Ascending aorta (tissue), 2 donors: Measurements from ENCODE around the gene HES6. TPM values are rescaled to one million over a fixed set of nuclear protein-coding genes. Genes with fewer than 3 reads are reported as not detected.
A peak's percentile ranks its signal among the peaks of the same experiment; 100 is the strongest.

Experiments
- DNase-seq, 2 donors: peaks; one replicate each; pipeline ENCODE4 v3.0.0-alpha.2; 2019; ENCODE audit warnings: low spot score in 2 of 2
- H3K27ac ChIP-seq, 2 donors: fragments of 200-600 bp; sonication (generic); one replicate each; pipeline ENCODE4 v1.5.1; 2016 to 2017; ENCODE audit warnings: mild to moderate bottlenecking in 1 of 2
- H3K27me3 ChIP-seq: fragments of 200-600 bp; sonication (generic); one replicate; pipeline ENCODE4 v1.5.1; 2017
- H3K36me3 ChIP-seq, 2 donors: fragments of 200-600 bp; sonication (generic); one replicate each; pipeline ENCODE4 v1.5.1; 2016
- H3K4me1 ChIP-seq, 2 donors: fragments of 200-600 bp; sonication (generic); one replicate each; pipeline ENCODE4 v1.5.1; 2016 to 2017; ENCODE audit warnings: mild to moderate bottlenecking in 1 of 2
- H3K4me3 ChIP-seq, 2 donors: fragments of 200-600 bp; sonication (generic); one replicate each; pipeline ENCODE4 v1.5.1; 2016 to 2017; ENCODE audit warnings: mild to moderate bottlenecking in 1 of 2
- H3K9me3 ChIP-seq, 2 donors: fragments of 200-600 bp; sonication (generic); one replicate each; pipeline ENCODE4 v1.5.1; 2016
- CTCF ChIP-seq, 3 experiments: fragments of 200-600 bp in 2 of 3; fragments of 450-650 bp in 1 of 3; sonication (generic) in 2 of 3; IDR thresholded peaks; one replicate each; pipeline ENCODE4 v1.5.1; 2016 to 2019; ENCODE audit warnings: antibody characterized with exemption in 3 of 3, mild to moderate bottlenecking in 1 of 3, moderate library complexity in 1 of 3
- intact Hi-C: fragments of 100-400 bp; cut with DNase I; formaldehyde crosslinking; loops from one replicate; pipeline ENCODE4 v1.15.1; 2023
- total RNA-seq: library from RNA; depleted of rRNA; stranded (reverse); fragments of >200 nt; gene quantifications from one replicate; pipeline ENCODE4 v1.1.0, GENCODE V29; 2016

The HES6 gene
- total RNA-seq, 1 donor from 2014 or later = 117 TPM

GRCh38 chr2:238264072-238264460 lies 24.2 kb upstream of the HES6 start:
- Histone ChIP-seq H3K4me3 (no peak overlapping the region), H3K9me3 (no peaks in the 10 kb centered on the region), H3K27ac (peak overlapping the region; percentile 19 to 38), H3K4me1 (peaks cover 0 to 6% of the 10 kb centered on the region in 2 donors), H3K36me3 (peaks cover 60 to 80% of the 10 kb centered on the region in 2 donors), H3K27me3 (no peaks in the 10 kb centered on the region)
- intact Hi-C loops = loop anchor here (5.0 kb wide), 2 partner anchors 102 to 342 kb away; no protein-coding TSS in a partner anchor
- no peak for DNase-seq
- no peak for TF ChIP-seq CTCF (IDR thresholded peaks at IDR 0.05)

GRCh38 chr2:238263204-238264071 lies 23.6 kb upstream of the HES6 start:
- H3K4me3 ChIP-seq = no peak overlapping the region
- DNase-seq = peak; percentile 63 to 97
- H3K36me3 ChIP-seq = peaks cover 62 to 80% of the 10 kb centered on the region in 2 donors
- H3K9me3 ChIP-seq = no peaks in the 10 kb centered on the region
- intact Hi-C loops = loop anchor here (2.0 to 5.0 kb wide), 3 partner anchors 101 to 405 kb away; partner anchors contain the start of gene RAMP1
- TF ChIP-seq CTCF (IDR thresholded peaks at IDR 0.05) = peak; percentile 75 to 90 (median 77)
- H3K4me1 ChIP-seq = peaks cover 0 to 6% of the 10 kb centered on the region in 2 donors
- no peaks in the 10 kb centered on the region for H3K27me3 ChIP-seq
- peak overlapping the region; percentile 37 to 51 for H3K27ac ChIP-seq

GRCh38 chr2:238262496-238263122 lies 22.8 kb upstream of the HES6 start:
- TF ChIP-seq CTCF (IDR thresholded peaks at IDR 0.05) = no peak
- Histone ChIP-seq H3K27me3 (no peaks in the 10 kb centered on the region), H3K9me3 (no peaks in the 10 kb centered on the region), H3K4me1 (peaks cover 0 to 6% of the 10 kb centered on the region in 2 donors), H3K36me3 (peaks cover 62 to 80% of the 10 kb centered on the region in 2 donors), H3K4me3 (no peak overlapping the region), H3K27ac (peak overlapping the region; percentile 37 to 51)
- intact Hi-C loops = loop anchor here (2.0 to 5.0 kb wide), 3 partner anchors 100 to 404 kb away; partner anchors contain the start of gene RAMP1
- no peak for DNase-seq

GRCh38 chr2:238261718-238262375 lies 22.0 kb upstream of the HES6 start:
- Histone ChIP-seq H3K27ac (no peak overlapping the region), H3K9me3 (no peaks in the 10 kb centered on the region), H3K4me1 (peaks cover 0 to 6% of the 10 kb centered on the region in 2 donors), H3K36me3 (peaks cover 60 to 80% of the 10 kb centered on the region in 2 donors), H3K27me3 (no peaks in the 10 kb centered on the region), H3K4me3 (no peak overlapping the region)
- intact Hi-C loops = loop anchor here (2.0 to 5.0 kb wide), 3 partner anchors 100 to 403 kb away; partner anchors contain the start of gene RAMP1
- TF ChIP-seq CTCF (IDR thresholded peaks at IDR 0.05) = no peak
- DNase-seq = no peak

GRCh38 chr2:238260883-238261282 lies 21.0 kb upstream of the HES6 start:
- intact Hi-C loops = loop anchor here (5.0 kb wide), 2 partner anchors 99 to 339 kb away; no protein-coding TSS in a partner anchor
- no peak for TF ChIP-seq CTCF (IDR thresholded peaks at IDR 0.05)
- H3K27ac ChIP-seq = no peak overlapping the region
- no peaks in the 10 kb centered on the region for H3K9me3 ChIP-seq
- peaks cover 64 to 82% of the 10 kb centered on the region in 2 donors for H3K36me3 ChIP-seq
- H3K4me3 ChIP-seq = no peak overlapping the region
- no peaks in the 10 kb centered on the region for H3K27me3 ChIP-seq
- peaks cover 0 to 6% of the 10 kb centered on the region in 2 donors for H3K4me1 ChIP-seq
- no peak for DNase-seq
